Suppressor macrophage treated with lipopolysaccharide for 1 hour (primary cell): Measurements from ENCODE around the gene DDX41.
A peak's percentile ranks its signal among the peaks of the same experiment; 100 is the strongest.

Experiments used
- DNase-seq, 3 donors: peaks; one replicate each; pipeline ENCODE4 v3.0.0-alpha.2; 2020 to 2022

DDX41 gene

DNA sequence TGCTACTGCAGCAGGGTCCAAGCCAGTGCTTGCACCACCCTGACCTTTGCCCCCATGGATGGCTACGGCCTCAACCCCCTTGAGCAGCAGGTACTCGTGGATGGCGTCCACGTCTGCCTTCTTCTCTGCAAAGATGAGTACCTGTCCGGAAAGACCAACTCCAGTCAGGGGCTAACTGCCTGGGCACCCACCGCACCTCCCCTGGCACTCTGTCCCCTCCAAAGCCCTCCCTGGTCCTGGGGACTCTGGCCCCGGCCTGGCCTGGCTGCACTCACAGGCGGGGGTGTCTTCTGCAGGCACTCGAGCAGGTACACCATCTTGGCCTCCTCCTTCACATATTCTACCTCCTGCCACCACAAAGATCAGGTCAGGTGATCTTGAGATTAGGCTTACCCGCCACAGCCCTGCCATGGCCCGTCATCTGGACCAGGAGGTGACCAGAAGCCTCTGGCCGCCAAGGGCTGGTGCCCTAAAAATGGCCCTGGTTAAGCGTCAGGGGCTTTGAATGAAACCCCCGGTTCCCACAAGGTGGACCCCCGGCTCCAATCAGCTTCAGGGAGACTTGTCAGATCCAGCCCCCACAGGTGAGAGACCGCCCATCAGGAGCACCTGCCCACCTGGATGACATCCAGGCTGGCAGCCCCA lies 3.9 kb downstream of the DDX41 start:
- DNase-seq, result no peak

DNA sequence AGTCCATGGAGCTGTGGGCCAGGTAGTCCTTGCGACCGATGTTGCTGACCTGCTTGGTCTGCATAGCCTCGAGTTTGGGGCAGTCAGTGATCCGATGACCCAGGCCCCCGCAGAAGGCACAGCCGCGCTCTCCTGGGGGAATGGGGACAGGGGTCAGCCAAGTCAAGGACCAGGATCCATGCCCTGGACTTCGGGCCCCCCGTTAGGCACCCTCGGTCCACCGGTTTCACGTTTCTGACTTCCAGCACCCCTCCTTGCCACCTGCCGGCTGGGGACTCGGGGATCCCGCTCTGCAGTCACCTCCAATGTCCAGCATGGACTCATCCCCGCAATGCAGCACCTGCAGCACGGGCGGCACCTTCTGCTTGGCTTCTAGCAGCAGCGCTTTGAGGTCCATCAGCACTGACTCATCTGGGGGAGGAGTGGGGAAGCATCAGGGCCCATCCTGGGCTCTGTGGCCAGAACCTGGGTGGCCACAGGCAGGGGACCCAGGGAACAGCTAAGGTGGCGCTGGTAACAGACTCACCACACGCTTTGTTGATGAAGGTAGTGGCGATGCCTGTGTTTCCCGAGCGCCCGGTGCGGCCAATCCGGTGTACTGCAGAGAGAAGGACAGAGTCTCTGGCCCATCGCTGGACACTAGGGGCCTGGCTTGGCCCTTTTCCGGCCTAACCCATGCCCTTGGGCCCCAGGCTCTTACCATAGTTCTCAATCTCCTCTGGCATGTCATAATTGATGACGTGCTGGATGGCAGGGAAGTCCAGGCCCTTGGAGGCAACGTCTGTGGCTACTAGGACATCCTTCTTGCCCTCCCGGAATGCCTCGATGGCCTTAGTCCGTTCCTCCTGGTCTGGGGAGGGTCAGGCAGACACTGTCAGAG lies 4.7 kb downstream of the DDX41 start:
- DNase-seq, result no peak

DNA sequence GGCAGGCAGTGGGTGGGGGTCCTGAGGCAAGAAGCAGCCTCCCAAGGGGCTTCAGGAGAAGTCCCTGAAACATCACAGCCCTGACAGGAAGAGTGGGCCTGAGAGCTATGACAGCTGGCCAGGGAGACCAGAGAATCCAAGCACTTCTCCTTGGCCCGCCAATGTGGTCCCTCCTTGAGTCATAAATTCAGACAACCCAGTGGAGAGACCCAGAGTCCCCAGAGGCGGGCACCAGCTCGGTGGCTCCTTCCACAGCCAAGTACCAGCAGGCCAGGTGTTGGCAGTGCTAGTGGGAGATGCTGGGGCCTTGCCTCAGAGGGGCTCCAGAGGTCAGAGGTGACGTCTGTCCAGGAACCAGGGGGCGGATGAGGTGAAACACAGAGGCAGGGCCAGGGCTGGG lies 5.6 kb downstream of the DDX41 start:
- DNase-seq, result peak in 2 of 3 donors; percentile 40 to 41

DNA sequence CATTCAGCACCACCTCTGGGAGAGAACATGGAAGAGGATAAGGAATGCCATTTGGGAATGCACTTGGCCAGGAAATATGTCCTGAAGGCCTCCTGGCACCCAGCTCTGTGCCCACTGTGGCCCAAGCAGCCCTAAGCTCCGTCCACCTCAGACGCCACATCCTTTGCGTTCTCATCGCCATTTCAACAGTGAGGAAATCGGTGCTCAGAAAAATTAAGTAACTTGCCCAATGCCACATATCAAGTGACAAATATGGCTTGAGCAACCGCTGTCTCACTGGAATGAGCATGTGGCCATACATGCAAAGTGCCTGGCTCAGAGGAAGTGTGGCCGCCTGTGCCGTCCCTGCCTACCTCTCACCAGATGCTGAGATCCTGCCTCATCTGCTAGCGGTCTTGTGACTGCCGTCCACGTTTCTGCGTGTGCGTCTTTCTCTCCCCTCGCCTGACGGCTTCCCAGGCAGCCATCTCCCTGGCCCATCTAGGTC lies 6.2 kb downstream of the DDX41 start:
- peak; percentile 89 to 96 (median 95) for DNase-seq

DNA sequence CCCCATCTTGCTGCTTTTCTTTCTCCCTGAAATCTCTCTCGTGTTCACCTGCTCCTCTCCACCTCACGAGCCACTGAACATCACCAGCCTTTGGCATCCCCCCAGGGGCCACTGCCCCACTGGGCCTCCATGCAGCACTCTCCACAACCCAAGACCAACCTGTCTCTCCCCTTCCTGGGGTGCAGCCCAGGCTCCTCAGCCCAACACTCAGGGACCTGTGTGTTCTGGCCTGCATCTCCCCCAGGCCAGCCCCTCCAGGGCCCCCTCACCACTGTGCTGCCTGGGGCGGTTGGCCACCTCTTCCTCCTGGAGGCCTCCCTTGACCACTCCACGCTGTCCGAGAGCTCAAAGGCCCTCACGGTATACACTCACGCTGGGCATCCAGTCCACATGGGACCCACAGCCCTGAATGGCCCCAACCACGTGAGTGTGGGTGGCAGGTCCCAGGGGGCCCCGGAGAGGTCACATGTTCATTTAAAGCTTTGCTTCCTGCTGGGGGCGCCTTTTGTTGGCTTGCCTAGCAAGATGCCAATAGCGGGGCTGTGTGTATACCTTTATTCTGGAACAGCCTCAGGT lies 6.7 kb downstream of the DDX41 start:
- peak in 2 of 3 donors; percentile 24 to 32 for DNase-seq

DNA sequence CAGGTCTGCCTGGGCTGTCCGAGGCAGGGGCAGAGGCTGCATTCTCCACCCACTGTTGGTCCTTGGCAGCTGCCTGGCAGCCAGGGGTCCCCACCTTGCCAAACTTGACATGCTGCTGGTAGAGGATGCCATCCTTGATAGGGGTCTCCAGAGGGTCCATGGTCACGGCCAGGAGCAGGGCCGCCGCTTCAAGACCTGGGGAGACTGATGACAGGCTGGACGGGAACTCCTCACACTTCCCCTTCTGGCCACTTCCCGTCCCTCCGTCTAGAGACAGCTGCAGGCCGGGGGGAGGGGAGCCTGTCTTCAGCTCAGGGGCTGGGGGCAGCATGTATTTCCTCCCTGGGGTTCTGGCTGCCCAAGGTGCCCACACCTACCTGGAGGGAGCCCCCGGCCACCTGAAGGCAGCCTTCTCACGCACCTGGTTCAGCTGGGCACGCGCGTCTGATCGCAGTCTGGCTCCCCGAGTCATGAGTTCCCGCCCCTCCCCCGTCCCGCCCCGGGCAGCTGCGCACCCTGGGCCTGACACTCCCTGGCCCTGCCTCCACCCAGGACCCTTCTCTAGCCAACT lies 7.3 kb downstream of the DDX41 start, which contains the start of gene DOK3:
Gene DOK3 (minus strand): TSS at position 446 of the 571 bp plus-strand sequence. CDS start 286 bp downstream, at position 160.
- peak; percentile 76 to 84 (median 76) for DNase-seq

DNA sequence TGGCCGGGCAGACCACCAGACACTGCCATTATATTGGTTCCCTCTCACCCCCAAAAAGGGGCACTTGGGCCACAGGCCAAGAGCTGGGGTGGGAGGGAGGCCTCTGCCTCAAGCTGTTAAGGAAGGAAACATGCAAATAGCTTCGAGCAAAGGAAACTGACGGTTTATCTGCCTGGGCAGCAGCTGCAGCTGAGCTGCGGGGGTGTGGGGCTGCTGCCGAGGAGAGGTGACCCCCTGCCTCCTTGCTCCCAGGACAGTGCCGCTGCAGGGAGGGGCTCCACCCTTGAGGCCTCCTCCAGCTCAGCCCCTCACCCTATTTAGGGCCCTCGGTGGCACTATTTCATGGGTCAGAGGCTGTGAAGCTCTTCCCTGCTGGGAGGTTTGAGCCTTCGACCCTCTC lies 7.9 kb downstream of the DDX41 start:
- peak; percentile 46 to 62 (median 51) for DNase-seq

DNA sequence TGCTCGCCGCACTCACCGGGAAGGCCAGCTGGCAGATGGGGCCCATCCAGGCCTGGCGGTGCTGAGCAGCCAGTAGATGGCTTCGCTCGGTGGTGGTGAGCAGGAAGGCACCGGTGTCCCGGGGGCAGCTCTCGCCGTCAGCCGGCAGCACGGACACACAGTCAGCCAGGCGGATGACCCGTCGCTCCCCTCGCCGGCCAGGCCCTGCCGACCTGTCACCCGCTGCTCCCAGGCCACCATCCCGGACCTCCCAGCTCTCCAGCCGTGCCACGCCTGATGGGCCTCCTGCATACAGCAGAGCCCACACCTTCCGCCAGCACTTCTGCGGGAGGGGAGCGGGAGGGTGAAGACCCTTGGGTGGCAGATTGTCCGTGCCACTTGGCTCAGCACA lies 8.5 kb downstream of the DDX41 start:
- DNase-seq, result peak in 1 of 3 donors; percentile 23

DNA sequence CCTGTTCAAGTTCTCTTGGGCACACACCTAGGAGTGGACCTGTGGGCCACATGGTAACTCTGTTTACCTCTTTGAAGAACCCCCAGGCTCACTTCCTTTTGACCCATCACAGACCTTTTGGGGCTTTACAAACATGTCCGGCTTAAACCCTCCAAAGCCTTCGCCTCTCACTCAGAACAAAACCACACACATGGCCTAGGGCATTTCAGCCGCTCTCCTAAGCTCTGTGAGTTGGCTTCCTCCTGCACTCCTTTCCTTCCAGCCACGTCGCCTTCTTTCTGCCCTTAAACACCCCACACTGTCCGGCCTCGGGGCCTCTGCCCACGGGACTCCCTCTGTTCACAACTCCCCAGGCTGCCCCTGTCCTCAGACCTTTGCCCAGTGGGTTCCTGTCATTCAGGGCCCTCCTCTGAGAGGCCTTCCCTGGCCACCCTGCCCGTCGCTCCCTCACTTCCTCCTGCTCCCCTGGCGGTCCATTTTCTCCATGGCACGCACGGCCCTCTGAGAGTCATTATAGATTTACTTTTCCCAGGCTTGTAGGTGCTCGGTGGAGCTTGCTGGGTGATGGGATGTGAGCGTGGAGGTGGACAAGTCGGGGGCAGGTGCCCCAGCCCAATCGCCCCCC lies 9.1 kb downstream of the DDX41 start:
- peak; percentile 65 to 75 (median 66) for DNase-seq

DNA sequence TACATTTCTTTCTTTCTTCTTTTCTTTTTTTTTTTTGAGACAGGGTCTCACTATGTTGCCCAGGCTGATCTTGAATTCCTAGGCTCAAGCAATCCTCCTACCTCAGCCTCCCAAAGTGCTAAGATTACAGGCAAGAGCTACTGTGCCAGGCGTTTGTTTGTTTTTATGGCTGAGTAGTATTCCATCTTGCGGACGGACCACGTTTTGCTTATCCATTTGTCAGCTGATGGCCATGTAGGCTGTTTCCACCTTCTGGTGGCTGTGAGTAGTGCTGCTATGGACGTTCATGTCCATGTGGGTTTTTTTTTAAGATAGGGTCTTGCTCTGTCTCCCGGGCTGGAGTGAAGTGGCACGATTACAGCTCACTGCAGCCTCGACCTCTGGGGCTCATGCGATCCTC lies 9.6 kb downstream of the DDX41 start:
- peak; percentile 40 to 53 (median 45) for DNase-seq

DNA sequence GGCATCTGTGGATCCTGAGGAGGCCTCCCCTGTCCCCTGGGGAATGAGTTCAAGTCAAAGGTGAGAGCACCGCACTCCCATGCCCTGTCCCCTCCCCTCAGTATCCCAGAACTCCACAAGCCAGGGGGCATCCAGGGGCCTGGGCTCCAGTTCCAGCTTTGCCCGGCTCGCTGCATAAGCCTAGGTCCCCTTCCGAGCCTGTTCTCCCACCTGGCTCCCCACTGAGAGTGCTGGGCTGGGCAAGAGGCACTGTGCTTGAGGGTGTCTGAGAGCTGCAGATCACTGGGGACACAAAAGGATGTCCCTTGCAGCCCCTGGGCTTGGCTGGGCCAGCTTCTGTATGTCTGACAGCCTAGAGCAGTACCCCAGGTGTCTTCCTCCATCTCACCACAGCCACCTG lies 11.7 kb downstream of the DDX41 start:
- no peak for DNase-seq

DNA sequence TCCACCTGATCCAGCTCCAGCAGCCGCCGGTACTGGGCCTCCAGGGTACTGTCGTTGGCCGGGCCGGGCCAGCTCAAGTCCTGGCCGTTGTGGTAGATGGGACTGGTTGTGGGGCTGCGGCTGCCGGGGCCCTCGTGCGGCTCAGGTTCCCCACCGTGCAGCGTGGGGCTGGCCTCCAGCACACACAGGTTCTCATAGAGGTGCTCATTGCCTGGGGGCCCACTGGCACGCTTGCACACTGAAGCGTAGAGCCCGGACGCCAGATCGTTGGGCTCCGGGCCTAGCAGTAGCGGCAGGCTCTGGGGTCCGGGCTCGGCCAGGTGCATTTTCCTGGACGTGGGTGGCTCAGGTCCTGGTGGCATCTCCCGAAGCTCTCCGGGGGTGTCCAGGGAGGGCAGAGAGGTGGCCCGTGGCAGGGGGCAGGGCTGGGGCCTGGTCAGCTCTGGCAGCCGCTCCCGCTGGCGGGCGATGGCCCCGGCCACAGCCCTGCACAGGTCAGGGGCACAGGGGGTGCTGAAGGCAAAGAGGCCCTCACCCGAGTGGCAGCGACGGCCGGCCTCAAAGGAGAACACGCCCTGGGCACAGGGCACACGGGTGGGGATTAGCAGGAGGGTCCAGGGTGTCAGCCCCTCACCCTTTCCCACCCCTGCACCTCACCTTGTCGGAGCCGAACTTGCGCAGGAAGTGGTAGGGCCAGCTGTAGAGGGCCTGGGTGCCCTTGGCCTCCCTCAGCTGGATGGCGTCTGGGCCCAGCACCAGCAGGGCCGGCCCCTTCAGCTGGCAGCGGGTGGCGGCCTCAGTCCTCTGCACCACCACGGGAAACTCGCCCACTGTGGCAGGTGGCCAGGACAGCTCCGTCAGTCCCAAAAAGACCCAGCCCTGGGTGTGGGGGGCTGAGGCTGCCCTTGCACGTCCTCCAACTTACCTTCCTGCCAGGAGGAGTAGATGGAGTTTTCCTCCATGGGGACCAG lies 12.4 kb downstream of the DDX41 start:
- no peak for DNase-seq

DNA sequence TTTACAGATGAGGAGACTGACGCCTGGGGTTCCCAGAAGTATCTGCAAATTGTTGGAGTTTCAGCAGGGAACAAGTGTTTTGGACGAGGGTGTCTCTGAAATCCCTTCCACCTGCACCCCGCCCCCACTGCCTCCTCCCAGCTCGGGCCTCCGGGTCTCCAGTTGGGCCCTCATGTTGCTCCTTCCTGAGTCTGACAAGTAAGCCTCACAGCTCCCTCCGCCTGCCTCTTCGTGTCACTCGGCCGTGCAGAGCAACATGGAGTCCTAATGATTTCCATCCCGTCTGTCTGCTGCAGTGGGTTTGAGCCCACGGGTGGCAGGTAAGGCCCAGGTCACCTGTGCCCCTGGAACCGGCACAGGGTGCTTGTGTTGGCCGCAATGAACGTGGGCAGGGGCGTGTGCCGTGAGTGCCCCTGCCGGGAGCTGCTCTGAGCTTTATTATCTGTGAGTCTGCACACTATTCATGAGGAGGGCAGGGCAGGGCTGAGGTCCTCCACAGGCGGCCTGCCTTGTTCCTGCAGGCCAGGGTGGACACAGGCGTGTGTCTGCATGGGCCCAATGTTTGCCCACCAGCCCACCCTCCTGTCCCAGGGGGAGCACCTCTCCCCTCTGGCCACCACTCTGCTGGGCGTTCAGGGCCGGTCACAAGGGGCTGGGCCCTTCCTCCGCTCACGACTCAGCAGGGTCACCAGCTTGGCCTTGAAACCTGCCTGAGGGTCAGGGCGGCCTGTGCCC lies 13.2 kb downstream of the DDX41 start:
- no peak for DNase-seq

DNA sequence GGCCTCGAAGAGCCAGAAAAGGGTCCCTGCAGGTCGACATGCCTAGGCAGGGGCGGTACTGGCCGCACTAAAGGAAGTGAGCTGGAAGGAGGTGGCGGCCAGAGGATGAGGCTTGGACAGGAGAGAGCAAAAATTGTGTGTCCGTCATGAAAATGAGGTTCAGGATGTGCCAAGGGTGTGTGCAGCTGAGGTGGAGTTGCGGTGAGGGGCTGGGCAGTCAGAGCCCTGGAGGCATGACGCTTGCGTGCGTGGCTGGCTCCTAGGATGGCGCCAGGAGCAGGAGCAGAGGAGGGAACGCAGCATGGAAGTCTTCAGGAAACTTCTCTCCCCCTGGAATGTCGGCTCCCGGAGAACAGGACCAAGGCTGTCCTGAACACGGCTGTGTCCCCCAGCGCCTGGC lies 13.9 kb downstream of the DDX41 start:
- no peak for DNase-seq

DNA sequence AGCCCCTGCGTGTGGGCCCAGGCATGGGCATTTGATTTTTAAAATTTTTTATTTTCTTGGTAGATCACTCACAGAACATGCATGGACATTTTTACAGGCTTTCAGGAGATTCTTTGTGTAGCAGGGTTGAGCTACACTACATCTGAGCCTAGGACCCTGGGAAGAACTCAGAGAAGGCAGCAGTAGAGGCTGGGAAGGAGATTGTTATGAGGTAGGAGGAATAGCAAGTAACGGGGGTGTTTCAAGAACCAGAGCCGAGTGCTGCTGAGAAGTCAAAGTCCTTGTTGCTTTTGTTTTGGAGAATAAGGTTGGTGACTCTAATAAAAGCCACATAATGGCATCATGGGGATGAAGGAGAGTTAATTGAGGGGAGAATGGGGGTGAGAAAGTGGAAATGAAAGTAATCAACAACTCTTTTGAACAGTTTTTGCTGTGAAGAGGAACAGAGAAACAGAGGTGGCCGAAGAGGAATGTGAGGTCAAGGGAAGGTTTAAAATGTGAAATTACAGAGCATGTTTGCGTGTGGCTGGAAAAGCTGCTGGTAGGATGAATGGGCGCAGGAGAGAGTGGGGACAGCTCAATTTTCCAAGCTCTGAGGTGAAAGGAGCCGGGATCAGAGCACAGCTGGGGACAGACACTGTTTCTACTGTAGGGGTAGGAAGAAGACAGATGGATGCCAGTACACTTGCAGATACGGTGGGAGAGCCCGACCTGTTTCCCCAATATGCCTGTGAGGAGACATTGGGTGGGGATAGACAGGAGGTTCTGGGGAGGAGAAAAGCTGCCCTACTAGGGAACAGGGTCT lies 14.7 kb downstream of the DDX41 start:
- DNase-seq, result peak in 2 of 3 donors; percentile 27 to 51

DNA sequence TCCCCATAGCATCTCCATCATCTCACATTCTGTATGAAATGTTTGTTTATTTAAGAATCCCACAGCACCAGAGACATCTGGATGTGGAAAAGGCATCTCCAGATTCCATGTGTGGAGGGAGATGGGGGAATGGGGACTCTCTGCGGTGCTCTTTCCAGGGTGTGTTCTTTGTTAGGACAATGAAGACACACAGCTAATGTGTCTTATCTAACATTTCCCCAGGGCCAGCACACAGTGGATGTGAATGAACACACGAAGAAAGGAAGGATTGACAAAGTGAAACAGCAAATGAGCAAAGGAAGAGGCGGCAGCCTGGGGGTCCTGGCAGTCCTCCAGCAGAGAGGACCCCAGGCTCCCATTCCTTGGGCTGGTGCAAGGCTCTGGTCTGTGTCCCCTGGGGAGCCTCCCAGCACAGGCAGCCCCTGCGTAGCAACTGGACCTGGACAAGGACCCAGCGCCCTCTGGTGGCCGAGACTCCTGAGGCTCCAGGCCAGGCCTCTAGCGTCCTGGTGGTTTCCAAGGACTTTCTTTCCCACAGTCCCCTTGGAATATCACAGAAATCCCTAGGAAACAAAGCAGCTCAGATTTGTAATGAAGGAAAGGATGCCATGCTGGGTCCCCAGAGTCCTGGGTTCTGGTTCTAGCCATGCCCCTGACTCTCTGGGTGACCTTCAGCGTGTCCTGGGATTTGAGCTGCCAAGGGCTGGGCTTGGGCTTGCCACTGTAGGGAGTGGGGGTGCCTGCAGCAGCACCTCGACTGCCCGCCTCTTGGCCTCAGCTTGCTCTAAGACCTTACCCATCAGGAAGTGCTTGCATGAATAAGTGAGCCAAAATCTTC lies 15.9 kb downstream of the DDX41 start:
- peak; percentile 86 to 96 (median 90) for DNase-seq

DNA sequence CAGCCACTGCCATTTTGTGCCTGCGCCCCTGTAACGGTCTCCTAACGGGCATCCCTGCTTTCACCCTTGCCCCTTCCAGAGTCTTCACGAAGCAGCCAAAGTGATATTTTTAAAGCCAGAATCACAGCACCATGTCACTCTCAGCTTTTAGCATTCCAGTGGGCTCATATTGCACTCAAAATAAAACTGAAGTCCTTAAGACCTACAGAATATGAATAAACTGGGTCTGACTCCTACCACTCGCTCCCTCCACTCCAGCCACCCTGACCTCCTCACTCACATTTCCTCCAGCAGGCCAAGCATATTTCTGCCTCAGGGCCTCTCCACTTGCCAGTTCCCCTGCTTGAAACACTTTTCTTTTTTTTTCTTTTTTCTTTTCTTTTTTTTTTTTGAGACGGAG lies 16.9 kb downstream of the DDX41 start:
- no peak for DNase-seq

DNA sequence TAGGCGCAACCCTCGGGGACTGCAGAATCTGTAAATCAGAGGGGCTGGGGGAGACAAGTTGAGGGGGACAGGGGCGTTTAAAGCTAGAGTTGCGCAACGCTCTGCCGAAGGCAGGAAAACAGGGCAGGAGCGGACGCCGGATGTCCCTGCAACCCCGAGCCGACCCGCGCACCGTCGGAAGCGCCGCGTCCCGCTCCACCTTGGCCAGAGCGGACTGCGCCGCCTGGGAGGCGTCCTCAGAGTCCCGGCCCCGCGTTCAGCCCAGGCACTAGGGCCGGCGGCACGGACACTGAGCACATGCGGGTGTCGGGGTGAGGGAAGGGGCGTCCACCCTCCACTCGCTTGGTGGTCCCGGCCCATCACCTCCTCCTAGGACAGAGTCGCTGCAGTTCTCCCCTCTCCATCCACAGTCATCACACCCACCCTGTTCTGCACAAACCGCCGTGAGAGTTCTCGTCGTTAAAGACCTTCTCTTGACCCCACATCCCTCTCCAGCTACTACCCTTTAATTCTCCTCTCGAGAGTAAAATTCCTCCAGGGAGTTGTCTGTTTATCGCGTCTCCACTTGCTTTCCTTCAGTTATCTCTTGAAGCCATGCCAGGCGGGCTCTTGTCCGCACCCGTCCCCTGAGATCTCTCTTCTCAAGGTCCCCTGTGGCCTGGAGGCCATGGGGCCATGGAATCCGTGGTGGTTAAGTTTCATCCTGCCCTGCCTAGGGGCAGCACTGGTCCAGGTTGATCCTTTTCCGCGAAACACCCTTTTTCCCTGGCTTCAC lies 18.6 kb downstream of the DDX41 start:
- peak in 1 of 3 donors; percentile 41 for DNase-seq
